Transverse colon (tissue), 3 donors: ENCODE data around the gene SAA4.

ENCODE experiments used
- POLR2A ChIP-seq: fragments of 450-650 bp; IDR thresholded peaks from one replicate; pipeline ENCODE4 v1.6.1; 2016; ENCODE audit warnings: antibody characterized with exemption, mild to moderate bottlenecking, moderate library complexity
- TF ChIP-seq, protein P1 (sequence below), 5 experiments: fragments of 200-600 bp in 3 of 5; fragments of 450-650 bp in 2 of 5; sonication (generic) in 3 of 5; IDR thresholded peaks; 1 replicate in 2 of 5; 2 replicates in 3 of 5; pipeline ENCODE4 v1.5.1; 2016 to 2017; ENCODE audit warnings: antibody characterized with exemption in 5 of 5, inconsistent platforms in 3 of 5, mild to moderate bottlenecking in 2 of 5, moderate library complexity in 1 of 5

DNA sequence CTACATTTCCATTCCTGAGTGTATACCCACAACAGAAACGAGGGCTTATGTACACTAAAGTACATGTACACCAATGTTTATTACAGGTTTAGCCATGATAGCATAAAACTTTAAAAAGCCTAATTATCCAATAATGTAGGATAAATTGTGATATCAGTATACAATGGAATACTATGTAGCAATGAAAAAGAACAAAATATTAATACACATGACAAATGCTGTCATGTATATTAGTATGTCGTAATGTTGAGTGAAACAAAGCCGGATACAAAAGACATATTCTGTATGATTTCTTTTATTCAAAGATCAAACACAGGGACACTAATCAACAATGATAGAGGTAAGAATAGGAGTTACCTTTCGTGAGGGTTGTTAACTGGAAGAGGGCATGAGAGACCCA is 2.7 kb downstream of the SAA4 start:
- TF ChIP-seq, protein P1, sequence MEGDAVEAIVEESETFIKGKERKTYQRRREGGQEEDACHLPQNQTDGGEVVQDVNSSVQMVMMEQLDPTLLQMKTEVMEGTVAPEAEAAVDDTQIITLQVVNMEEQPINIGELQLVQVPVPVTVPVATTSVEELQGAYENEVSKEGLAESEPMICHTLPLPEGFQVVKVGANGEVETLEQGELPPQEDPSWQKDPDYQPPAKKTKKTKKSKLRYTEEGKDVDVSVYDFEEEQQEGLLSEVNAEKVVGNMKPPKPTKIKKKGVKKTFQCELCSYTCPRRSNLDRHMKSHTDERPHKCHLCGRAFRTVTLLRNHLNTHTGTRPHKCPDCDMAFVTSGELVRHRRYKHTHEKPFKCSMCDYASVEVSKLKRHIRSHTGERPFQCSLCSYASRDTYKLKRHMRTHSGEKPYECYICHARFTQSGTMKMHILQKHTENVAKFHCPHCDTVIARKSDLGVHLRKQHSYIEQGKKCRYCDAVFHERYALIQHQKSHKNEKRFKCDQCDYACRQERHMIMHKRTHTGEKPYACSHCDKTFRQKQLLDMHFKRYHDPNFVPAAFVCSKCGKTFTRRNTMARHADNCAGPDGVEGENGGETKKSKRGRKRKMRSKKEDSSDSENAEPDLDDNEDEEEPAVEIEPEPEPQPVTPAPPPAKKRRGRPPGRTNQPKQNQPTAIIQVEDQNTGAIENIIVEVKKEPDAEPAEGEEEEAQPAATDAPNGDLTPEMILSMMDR (IDR thresholded peaks at IDR 0.05) = no peak
- TF ChIP-seq POLR2A = no peak
